Prostate gland (tissue), 1 donor: ENCODE results near the gene CRISPLD2.

Experiments used
- POLR2A ChIP-seq: fragments of 450-650 bp; IDR thresholded peaks from one replicate; pipeline ENCODE4 v1.6.1; 2016; ENCODE audit warnings: antibody characterized with exemption, mild to moderate bottlenecking
- POLR2AphosphoS5 ChIP-seq: sonication (generic); formaldehyde crosslinking; IDR thresholded peaks from one replicate; pipeline ENCODE4 v1.6.1; 2017; ENCODE audit warnings: antibody characterized with exemption

DNA sequence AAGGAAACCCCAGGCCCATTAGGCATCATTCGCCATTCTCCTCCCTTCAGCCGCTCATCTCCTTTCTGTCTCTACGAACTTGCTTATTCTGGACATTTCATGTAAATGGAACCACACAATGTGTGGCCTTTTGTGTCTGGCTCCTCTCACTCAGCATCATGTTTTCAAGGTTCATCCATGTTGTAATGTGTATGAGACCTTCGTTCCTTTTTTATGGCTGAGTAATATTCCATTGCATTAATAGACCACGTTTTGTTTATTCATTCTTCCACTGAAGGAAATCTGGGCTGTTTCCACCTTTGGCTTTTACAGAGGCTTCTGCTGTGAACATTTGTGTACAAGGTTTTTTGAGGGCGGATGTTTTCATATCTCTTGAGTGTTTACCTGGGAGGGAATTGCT, 3.2 kb downstream of the CRISPLD2 start:
- TF ChIP-seq POLR2AphosphoS5: no peak
- no peak for TF ChIP-seq POLR2A
